ENCODE results near the gene MRFAP1.
"Not testable (repeated sequence)": the region's sequence is repeated elsewhere in the genome, so short reads cannot be mapped to it uniquely, and the experiment has no call there.

MRFAP1 gene

DNA sequence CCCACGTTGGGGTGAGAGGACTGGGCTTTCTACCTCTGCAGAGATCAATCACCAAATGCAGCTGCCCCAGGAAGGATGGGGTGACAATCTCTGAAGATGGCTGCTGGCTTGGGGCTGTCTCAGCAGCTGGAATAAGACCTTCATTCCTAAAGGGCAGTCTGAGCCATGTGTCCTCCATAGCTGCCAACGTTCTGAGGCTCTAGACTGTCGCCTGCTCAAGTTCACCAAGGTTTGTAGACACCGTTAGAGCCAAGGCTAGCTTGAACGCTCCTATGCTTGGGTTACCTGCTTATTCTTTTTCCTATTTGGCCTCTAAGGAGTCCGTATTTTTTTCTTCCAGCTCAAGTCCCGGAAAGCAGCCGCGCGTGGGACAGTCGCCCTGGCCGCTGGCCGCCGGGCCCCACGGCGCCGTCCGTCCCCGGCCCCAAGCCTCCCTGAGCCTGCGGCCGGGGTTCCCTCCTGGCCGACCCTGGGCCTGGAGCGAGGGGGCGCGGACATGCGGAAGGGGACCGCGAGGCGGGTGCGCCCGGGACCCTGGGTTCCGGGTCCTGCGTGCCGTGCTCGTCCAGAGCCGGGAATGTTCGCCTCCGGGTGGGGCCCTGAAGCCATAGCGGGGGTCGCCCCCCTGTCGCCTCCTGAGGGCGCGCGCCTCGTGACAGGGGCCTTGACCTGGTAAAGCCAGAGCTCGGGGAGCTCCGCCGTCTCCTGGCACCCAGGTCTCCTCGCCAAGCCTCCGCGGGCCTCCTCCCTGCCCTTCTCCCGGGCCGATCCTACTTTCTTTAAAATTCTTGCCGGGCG is 23.3 kb downstream of the MRFAP1 start:
- no peak for DNase-seq (ENCODE audit: low spot score)

DNA sequence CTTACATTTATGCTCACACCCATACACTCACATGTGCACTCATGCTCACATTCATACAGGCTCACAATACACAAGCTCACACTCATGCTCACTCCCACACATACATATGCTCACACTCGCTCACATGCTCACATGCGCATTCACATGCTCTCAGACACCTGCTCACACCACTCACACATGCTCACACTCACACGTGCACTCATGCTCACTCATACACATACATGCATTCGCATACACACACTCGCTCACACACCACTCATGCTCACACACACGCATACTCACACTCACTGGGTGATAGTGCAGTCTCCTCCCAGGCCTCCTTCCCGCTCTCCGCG is 24.8 kb downstream of the MRFAP1 start:
- DNase-seq (ENCODE audit: low spot score), result no peak

DNA sequence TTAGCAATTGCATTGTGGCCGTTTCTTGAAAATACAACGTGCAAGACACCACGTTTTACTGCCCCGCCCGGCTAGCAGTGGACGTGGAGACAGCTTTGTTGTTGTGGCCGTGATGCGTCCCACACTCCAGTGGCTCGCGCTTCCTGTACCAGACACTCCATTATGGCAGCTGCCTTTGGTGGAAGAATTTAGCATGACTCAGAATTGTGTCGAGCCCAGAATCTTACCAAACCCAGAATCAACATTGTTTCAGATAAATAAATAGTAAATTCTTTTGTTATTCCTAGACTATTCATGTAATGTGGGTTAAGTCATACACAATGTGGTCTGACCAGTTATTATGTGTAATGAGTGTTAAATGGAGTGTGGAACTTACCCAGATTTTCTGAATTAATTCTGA is 27.9 kb downstream of the MRFAP1 start:
- no peak for DNase-seq (ENCODE audit: low spot score)

DNA sequence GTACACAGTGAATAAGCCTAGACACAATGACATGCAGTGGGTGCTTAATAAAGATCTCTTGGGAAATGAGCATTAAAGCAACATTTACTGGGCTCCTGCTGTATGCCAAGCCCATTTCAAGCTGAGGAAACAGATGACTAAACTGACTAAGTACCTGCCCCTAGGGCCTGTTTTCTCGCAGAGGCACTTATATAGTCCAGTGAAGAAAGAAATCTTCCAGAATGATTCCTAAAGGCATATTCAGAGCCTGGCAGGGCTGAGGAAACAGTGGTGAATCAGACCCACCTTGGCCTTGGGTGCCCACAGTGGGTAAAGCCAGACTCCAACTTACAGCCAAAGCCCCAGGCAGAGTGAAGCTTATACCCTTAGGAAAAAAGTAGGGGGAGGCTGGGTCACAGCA is 31.2 kb downstream of the MRFAP1 start:
- no peak for DNase-seq (ENCODE audit: low spot score)

DNA sequence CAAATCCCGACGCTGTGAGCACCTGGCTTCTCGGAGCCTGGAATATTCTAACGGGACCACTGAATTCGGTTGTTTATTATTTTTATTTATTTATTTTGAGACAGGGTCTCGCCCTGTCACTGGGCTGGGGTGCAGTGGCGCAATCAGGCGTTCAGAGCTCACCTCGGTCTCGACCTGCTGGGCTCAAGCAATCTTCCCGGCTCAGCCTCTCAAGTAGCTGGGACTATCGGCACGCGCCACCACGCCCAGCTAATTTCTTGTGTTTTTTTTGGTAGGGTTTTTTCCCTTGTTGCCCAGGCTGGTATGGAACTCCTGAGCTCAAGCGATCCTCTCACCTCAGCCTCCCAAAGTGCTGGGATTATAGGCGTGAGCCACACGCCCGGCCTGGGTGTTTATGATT is 31.6 kb downstream of the MRFAP1 start:
- no peak for DNase-seq (ENCODE audit: low spot score)

DNA sequence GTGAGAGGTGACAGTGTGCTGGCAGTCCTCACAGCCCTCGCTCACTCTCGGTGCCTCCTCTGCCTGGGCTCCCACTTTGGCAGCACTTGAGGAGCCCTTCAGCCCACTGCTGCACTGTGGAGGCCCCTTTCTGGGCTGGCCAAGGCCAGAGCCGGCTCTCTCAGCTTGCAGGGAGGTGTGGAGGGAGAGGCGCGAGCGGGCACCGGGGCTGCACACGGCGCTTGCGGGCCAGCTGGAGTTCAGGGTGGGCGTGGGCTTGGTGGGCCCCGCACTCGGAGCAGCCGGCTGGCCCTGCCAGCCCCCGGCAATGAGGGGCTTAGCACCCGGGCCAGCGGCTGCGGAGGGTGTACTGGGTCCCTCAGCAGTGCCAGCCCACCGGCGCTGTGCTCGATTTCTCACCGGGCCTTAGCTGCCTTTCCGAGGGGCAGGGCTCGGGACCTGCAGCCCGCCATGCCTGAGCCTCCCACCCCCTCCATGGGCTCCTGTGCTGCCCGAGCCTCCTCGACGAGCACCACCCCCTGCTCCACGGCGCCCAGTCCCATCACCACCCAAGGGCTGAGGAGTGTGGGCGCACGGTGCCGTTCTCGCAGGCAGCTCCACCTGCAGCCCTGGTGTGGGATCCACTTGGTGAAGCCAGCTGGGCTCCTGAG is 32.2 kb downstream of the MRFAP1 start:
- not testable (repeated sequence) for DNase-seq (ENCODE audit: low spot score)

DNA sequence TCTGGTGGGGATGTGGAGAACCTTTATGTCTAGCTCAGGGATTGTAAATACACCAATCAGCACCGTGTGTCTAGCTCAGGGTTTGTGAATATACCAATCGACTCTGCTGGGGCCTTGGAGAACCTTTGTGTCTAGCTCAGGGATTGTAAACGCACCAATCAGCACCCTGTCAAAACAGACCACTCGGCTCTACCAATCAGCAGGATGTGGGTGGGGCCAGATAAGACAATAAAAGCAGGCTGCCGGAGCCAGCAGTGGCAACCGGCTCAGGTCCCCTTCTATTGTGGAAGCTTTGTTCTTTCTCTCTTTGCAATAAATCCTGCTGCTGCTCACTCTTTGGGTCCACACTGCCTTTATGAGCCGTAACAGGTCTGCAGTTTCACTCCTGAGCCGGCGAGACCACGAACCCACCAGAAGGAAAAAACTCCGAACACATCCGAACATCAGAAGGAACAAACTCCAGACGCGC is 32.7 kb downstream of the MRFAP1 start:
- DNase-seq (ENCODE audit: low spot score), result peak; percentile 46

DNA sequence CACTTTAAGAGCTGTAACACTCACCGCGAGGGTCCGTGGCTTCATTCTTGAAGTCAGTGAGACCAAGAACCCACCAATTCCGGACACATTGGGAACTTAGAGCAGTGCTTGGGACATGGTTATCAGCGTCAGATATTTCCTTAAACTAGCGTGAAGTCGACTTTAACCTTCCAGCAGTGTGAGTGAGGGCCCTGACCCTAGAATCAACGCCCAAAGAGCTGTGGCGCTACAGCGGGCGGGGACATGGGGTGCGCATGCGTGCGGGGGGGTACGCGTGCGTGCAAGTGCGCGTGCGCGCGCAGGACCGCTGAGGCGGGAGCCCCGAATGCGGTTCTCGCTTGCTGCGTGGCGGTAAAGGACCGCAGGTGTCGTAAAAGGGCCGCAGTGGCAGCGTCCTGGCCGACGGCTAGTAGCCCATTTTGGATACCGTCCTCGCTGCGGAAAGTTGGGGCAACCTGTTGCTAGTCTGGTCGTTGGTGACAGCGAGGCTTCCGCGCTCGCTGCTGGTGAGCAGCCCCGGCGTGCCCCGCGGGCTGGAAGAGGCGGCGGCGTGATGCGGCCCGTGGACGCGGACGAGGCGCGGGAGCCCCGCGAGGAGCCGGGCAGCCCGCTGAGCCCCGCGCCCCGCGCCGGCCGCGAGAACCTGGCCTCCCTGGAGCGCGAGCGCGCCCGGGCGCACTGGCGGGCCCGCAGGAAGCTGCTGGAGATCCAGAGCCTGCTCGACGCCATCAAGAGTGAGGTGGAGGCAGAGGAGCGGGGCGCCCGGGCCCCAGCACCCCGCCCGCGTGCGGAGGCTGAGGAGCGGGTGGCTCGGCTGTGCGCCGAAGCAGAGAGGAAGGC is 33.4 kb downstream of the MRFAP1 start:
- peak; percentile 93 for DNase-seq (ENCODE audit: low spot score)

DNA sequence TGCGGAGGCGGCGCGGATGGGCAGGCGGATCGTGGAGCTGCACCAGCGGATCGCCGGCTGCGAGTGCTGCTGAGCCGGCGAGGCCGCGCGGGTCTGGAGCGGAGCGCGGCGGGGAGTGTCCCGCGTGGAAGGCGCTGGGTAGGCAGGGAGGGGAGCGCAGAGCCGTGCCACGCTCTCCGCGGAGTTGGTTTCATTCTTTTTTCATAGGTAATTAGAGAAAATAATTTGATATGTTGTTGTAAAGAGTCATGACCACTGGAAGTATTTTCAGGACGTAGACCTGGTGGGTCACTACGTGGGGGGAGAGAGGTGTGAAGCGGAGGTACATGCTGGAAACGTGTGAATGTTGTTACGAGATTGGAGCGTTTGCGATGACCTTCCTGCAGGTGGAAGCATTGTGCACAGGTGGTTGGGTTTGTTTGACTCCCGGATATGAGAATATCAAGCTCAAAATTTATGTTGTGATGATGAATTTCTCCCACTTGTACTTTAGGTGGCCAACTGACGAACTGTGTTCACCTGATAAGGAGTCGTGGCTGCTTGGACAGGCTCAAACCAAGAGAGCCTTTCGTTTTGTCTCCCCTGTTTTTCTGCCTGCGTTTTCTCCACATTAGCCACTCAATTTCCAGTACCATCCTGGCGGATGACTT is 34.1 kb downstream of the MRFAP1 start:
- peak; percentile 44 for DNase-seq (ENCODE audit: low spot score)

DNA sequence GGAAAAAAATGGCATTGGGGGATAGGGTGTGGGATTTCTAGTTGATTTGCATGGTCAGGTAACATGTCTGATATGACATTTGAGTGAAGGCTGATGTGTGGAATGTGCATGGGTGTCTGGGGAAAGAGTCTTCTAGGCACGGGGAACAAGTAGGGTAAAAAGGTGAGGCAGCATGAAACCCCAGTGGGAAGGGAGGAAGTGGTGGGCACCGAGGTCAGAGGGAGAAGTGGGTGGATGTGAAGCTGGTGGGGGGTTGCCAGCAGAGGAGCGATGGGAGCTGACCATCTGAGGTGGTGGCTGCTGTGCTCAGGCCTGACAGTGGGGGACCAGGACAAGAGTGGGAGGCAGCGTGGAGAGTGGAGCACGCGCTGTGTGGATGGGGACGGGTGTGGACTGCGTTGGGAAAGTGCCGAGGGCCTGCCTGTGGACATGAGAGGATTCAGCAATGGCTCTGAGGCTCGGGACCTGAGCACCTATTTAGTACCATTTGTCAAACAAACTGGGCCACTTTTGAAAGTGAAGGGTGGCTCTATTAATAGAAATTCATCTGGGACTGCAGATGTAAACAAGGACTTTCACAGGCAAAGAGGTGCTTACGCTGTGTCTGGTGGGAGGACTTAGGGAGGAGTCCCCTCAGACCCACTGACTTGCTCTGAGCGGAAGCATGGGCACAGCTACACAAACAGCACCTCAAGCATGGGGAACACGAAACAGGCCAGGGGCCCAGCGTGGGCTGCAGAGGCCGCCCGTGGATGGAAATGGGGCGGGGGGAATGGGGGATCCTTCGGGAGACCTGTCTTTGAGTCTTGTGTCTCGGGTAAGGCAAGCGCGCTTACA is 36.5 kb downstream of the MRFAP1 start:
- DNase-seq (ENCODE audit: low spot score), result no peak

DNA sequence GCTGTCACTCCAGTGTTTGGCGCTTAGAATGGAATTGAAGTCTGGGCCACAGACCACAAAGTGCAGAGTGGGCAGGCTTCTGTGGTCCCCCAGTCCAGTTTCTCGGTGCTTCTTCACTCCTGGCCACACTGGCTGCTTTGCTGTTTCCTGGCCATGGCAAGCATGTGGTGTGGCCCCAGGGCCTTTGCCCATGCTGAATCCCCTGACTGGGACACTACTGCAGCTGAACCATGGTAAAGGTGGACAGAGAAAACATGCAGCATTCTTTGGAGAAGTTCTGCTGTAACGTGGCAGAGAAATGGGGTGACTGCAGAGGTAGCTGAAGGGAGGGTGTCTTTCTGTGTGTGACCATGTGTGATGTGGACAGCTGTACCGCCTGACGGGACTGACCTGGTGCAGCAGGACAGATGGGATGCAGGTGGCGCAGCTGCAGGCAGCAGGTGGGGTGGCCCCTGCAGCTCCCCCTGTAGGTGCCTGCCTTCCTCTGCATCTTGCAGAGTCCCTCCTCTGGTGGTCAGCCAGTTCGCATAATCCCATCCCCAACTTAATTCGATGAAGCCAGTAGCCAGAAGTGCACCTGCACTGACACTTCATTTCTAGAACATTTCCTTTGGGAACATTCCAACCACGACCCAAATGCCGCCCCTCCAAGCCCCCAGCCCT is 40.0 kb downstream of the MRFAP1 start:
- no peak for DNase-seq (ENCODE audit: low spot score)

DNA sequence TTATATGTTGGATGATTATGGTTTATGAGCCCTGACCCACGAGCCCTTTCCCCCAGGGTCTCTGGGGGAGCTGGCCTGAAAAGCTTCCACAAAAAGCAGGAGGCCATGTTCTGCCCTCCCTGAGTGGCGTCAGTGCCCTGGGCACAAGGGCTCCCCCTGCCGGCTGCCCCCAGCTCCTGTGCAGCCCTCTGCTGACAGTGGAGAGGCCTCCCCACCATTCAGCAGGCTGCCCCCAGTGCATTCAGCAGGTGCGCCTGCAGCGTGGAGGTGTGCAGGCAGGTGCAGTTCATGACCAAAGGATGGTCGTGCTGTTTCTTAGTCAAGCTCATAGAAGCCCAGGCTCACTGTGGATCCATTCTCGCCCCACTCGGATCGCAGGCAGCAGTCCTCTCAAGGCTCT is 40.7 kb downstream of the MRFAP1 start:
- DNase-seq (ENCODE audit: low spot score), result no peak

DNA sequence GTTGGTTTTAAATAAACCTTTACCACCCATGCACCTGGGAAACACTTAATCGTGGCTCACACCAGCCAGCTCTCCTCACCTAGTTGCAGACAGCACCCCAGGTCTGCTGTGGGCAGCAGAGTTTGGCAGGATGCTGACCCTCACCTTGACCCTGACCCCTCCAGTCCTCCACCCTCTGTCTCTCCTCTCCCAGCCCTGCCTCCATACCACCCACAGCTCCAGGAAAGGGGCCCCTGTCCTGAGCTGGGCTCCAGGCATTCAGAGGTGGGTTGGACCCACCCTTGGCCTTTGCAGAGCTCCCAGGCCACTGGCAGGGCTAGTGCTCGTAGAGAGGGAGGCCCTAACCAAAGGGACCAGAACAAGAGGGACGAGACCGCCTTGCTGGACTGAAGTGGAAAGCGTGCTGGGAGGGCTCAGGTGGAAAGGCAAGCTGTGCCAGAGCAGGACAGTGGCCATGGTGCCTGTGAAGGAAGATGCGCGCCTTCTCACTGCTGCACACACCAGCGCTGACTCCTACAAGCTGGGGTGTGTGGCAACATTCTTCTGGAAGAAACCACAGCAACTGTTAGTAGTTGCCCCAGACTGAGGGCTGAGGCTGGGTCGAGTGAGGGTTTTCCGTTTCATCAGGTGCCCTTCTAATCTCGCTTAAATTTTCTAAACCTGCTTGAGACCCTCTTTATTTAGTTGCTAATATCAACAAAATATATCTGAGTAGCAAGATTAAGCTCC is 42.5 kb downstream of the MRFAP1 start:
- DNase-seq (ENCODE audit: low spot score), result no peak

DNA sequence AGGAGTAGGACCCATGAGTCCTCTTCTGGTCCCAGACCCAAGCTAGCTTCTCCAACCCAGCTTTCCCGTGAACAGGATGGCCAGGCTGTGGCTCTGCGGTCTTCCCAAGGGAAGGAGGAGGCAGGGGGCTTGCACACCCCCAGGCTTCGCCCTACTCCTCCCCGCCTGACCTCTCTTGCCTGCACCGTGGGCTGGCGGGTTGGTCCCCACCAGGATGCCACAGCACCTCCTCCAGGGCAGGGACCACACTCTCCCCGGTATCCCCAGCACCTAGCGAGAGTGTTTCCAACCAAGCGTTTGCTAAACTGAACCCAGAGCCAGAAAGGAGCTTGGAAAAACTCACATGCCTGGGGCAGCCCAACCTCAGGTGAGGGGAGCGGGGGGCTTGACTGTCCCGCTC is 44.2 kb downstream of the MRFAP1 start:
- DNase-seq (ENCODE audit: low spot score), result no peak

DNA sequence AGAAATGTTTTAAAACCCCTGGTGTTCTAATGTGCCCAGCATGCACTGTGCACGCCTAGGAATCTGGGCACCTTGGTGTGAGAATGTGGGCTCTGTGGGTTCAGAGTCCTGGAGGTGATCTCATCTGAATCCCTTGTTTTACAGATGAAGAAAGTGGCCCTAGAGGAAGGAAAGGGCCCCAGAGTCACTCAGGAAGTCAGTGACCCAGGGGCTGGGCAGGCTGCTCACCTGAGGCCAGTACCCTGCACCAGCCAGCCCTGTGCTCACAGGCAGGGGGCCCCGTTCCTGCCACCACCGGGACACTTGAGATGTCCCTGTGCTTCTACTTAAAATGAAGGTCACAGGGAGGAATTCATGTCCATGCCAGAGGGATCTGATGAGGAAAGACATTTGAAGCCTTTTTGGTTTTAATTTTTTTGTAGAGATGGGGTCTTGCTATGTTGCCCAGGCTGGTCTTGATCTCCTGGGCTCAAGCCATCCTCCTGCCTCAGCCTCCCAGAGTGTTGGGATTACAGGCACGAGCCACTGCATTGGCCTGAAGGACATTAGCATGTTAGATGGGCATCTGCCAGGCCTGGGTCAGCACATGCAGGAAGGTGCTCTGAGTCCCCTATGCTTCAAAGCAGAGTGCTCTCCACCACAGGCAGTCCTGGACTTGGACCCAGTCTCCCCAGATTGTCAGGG is 45.8 kb downstream of the MRFAP1 start:
- DNase-seq (ENCODE audit: low spot score), result no peak

DNA sequence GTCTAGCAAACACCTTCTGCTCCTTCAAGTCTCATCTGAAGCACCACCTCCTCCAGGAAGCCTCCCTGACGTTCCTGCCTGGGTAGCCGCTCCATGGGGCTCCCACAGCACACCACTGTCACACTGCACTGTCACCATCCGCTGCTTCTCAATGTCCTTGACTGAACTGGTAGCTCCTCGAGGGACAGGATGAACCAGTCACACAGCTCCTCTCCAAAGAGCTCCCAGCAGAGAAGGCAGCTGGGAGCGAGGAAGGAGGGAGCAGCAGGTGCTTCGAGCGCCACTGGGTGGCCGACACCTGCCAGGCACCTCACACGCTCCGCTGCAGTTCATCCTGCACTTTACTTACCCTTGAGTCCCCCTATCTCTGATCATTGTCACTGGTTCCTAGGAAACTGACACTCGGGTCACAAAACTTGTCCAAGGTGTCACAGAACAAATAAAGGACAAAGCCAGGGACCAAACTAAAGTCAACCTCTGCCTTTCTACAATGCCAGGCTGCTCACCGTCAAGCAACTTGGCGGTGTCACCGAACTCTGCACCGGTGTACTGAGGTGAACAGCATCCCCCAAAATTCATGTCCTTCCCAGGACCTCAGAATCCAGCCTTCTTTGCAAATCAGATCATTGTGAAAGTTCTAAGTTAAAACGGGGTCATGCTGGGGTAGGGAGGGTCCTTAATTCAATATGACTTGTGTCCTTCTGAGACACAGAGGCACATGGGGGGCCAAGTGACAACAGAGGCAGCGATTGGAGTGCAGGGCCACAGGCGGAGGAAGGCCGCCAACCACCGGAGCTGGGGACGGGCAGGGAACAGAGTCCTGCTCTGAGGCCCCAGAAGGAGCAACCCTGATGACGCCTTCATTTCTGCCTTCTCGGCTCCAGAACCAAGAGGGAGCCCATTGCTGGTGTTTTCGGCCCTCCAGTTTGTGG is 47.7 kb downstream of the MRFAP1 start:
- DNase-seq (ENCODE audit: low spot score), result no peak

DNA sequence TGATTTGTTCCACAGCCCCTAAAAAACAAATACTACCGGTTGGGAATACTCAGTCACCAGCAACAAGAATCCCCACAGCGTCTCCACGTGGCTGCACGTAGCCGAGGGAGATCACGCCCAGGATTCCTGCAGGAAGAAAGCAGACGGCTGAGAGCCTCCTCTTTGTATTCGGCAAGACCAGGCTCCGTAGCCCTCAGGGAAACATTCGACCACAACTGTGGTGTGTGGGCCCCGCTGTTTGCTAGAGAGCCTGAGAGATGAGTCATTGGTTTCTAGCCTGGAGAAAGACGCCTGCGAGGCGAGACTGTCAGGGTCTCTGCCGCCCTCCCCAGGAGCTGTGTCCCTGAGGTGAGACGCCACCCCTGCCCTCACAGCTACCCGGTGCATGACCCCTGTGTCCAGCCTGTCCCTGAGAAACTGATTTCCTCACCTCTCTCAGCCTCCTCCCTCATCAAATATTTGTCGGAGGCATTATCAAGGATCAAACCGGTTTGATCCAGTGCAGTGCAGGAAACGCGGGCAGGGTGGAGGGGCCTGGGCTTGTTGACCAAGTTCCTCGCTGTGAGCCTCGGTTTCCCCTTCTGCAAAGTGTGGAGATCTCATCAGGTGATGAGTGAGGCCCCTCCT is 48.5 kb downstream of the MRFAP1 start:
- no peak for DNase-seq (ENCODE audit: low spot score)

Measured in SK-N-DZ (cell line).